GM21390 (cell line): ENCODE results near the gene FGF22.
A peak's percentile ranks its signal among the peaks of the same experiment; 100 is the strongest.
"Not testable (repeated sequence)": the region's sequence is repeated elsewhere in the genome, so short reads cannot be mapped to it uniquely, and the experiment has no call there.

ENCODE experiments used
- ATAC-seq: cut with Tn5 transposase; IDR thresholded peaks from one replicate; pipeline ENCODE4 v1.9.1; 2021; ENCODE audit not compliant: unreplicated experiment

FGF22 gene

DNA sequence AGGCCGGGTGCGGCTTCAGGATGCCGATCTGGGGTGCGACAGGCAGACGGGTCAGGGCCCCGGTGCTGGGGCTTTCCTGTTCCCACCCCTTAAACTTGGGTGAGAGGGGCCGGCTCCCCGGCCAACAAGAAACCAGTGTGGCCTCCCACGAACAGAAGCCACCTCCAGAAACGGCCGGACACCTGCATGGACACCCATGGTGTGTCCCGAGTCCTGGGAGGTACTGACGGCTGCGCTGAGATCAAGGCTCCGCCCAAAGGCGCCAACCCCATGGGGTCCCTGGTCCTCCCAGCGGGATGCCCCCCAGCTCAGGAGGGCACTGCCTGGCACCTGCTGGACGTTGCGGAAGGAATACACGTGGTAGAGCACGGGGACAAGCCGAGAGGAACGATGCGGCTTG, 17.9 kb upstream of the FGF22 start:
- ATAC-seq = no peak

DNA sequence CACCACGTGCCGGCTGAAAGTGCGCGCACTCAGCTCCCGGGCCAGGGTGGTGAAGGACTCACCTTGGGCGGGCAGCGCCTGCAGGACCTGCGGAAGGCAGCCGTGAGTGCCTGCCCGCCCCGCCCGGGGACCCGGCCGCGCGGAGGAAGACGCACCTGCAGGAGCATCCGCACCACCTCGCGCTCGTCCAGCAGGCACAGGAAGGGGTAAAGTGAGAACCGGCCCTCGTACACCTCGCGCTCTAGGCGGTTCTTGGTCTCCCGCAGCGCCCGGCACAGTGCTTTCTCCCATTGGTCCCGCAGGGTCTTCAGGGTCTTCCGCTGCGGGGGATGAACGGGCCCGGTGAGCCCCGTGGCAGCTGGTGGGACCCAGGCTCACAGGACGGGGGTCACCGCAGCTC, 17.0 kb upstream of the FGF22 start:
- no peak for ATAC-seq

DNA sequence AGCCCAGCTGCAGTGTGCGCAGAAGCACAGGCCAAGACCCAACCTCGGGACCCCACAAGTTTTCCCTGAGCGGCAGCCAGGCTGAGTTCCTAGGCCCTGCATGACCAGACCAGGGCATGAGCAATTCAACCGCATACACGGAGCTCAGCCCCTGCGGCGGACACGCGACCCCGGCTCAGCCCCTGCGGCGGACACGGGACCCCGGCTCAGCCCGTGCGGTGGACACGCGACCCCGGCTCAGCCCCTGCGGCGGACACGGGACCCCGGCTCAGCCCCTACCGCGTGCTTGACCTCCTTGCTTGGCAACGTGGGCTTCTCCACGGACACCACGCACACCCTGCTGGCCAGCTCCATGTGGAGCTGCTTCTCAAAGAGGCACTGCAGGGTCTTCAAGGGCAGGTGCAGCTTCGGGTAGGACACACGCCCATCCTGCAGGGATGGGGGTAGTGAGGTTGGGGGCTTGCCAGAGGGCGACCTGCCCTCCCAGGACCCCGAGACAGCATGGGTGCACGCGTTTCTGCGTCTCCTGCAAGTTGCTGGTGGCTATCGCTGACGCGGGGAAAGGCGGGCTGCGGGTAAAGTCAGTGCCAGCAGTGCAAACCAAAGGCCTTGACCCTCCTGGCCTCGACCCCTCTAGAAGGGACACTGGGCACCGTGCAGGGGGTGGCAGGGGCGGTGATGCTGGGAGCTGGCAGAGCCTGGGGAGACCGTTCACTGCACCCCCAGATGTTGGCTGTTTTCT, 16.3 kb upstream of the FGF22 start:
- ATAC-seq = no peak

DNA sequence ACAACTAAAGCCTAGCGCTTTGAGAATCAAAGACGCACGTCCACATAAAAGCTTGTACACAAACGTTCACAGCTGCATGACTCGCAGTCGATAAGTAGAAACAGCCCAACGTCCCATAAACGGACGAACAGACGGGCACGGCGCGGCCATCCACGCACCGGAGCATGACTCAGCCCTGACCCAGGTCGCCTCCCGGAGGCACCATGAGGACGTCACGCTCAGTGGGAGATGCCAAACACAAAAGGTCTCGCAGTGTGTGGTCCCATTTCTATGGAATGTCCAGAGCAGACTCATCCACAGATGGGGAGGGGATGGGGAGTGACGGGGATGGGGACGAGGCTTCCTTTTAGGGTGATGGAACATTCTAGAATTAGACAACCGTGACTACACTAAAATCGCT, 15.7 kb upstream of the FGF22 start:
- ATAC-seq = no peak

DNA sequence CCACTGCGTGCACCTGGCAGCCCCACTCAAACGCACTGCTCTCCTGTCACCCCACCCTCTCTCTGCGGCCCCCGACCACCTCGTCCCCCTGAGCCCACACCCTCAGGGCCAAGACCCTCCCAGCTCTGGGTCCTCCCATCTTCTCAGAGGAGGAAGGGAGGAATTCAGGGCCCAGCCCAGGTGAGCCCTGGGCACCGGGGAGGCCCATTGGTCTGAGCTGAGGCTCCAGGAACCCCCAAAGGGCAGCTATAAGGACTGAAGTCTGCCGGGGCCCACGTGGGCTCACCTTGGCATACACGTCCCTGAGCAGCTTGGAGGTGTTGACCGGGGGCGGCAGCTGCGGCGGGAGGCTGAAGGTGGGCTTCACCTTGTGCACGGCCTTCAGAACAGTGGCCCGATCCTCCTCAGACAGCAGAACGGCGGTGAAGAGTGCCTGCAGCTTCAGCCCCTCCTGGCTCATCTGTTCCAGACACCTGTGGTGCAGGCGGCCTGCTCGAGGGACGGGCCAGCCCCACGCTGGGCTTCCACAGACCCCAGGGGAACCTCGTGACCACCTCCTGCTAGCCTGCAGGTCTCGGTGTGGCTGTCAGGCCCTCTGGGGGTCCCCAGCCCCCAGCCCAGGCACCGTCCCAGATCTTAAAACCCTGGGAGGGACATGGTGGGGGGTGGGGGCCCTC, 15.1 kb upstream of the FGF22 start:
- no peak for ATAC-seq

DNA sequence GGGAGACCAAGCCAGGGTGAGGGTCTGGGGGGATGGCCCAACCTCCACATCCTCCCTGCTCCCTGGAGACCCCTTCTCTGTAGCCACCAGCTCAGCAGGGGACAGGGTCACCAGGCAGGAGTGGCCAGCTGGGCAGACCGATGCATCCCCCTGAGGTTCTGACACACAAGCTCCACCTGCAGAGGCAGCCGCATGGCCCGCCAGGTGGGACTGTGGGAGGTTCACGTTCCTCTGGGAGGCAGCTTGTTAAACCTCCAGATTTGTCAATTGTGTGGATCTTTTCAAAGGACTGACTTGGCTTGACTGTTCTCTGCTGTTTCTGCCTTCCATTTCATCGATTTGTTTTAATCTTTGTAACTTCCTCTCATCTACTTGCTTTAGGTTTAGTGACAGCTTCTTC, 14.4 kb upstream of the FGF22 start:
- no peak for ATAC-seq

DNA sequence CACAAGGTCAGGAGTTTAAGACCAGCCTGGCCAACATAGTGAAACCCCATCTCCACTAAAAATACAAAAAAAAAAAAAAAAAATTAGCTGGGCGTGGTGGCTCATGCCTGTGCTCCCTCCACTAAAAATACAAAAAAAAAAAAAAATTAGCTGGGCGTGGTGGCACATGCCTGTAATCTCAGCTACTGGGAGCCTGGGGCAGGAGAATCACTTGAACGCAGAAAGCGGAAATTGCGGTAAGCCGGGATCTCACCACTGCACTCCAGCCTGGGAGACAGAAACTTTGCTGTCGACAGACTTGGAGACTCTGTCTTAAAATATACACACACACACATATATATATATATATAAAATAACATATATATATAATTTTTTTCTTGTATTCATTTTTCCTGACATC, 13.1 kb upstream of the FGF22 start:
- ATAC-seq = not testable (repeated sequence)

DNA sequence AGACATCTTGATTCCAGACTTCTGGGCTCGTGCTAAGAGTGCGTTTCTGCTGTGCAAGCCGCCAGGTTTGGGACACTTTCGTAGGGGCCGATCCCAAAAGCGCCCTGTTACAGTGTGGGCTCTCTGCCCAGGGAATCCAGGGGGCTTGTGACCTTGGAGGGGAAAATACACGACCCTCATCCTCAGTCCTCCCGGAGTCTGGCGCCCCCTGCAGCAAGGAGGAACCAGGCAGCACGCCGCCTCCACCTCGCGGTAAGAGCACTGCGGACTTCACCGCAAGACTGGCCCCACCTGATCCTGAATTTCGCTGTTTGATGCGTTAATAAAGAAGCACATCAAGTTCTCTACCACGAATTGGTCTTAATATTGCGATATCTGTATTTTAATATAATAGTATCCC, 11.5 kb upstream of the FGF22 start:
- no peak for ATAC-seq

DNA sequence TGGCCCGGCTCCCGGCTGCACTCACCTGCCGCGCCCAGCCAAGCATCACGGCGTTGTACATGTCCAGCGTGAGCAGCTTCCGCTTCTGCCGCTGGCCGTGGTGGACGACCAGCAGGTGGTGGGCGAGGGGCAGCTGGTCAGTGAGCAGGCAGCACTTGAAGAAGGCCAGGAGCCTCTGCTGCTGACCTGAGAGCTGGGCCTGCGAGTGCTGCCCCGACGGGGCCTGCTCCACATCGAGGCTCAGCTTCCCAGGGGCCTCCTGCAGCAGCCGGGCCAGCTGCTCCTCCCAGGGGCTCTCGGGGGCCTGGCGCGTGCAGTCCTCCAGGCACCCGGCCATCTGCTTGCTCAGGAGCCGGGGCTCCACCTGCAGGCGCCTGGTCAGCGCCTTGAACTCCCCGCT, 10.2 kb upstream of the FGF22 start:
- not testable (repeated sequence) for ATAC-seq

DNA sequence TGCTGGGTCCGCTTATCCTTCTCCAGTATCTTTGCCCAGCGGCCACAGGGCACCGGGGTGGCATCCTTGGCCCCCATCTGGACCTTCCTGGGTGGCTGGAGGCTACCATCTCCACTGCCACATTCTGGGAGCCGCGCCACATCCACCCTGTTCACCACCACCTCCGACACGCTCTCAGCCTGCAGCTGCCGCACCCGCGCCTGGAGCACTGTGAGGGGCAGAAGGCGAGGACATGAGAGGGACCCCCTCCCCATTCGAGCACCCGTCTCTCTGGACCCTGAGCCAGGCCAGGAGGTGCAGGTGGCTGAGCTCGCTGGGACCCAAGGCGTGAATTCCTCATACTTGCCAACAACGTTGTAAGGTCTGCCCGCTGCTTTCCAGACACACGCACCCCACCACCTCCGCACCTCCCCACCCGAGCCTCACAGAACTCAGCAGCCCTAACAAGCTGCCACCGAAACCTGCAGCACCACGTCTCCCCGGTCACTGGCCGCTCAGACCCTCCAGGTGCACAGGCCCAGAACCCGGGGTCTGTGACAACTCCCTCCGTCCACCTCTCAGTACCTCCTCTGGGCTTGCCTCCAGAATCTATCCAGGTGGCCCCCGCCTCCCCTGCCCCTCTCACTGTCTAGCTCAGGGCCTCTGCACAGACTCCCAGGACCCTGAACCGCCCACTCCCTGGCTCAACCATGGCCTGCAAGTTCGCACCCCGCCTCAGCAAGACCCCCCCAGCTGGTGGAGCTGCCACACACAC, 9.5 kb upstream of the FGF22 start:
- ATAC-seq = no peak

DNA sequence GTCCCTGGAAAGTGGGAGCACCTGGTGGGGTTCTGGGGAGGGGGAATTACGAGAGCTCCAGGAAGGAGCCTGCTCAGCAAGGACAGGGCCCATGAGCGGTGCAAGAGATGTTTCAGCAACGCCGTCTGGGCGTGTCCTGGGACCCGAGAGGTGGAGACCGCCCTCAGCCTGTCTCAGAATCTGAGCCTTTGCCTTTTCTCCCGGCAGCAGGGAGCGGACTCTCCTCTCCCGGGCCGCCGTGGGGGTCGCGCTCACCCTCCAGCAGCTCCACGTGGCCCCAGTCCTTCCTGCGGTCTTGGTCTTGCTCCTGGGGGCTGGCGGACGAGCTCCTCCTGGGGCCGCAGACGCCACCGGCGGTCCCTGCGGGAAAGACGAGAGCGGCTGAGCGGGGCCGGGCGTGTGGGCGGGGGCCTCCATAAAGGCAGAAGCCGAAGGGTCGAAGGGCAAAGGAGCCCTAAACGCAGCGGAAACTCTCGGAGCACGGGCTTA, 7.1 kb upstream of the FGF22 start:
- ATAC-seq = no peak

DNA sequence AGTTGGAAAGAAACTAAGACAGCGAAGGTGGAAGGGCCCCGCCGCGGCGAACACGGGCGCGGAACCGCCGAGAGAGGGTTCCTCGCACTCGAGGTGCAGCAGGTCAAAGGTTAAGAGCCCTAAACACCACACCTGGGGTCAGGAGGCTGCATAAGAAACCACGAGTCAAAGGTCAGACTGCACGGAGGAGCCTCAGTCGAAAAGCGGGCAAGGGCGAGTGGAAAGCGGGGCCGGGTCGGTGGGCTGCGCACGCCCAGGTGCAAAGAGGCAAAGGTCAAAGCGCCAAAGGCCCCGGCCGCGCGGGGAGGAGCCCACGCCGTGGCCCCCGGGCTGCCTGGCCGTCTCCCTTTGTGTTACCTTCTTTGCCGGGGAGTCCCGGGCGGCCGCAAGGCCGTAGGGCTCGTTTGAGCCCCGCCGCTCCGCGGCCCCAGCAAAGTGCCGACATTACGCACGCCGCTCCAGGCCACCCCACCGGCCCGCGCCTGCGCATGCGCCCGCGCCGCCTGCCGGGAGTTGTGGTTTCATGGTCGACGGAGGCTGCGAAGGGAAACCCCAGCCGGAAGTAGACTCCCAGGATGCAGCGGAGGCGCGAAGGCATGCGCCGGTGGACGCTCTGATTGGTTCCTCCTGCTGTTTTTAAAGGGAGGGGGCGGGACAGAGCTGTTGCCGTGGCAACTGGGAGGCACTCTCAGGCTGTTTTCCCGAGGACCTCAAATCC, 6.5 kb upstream of the FGF22 start, which contains the start of gene POLRMT:
Gene POLRMT (minus strand): TSS at position 470 of the 718 bp plus-strand sequence. CDS start 25 bp downstream, at position 445.
- ATAC-seq = peak; percentile 76

DNA sequence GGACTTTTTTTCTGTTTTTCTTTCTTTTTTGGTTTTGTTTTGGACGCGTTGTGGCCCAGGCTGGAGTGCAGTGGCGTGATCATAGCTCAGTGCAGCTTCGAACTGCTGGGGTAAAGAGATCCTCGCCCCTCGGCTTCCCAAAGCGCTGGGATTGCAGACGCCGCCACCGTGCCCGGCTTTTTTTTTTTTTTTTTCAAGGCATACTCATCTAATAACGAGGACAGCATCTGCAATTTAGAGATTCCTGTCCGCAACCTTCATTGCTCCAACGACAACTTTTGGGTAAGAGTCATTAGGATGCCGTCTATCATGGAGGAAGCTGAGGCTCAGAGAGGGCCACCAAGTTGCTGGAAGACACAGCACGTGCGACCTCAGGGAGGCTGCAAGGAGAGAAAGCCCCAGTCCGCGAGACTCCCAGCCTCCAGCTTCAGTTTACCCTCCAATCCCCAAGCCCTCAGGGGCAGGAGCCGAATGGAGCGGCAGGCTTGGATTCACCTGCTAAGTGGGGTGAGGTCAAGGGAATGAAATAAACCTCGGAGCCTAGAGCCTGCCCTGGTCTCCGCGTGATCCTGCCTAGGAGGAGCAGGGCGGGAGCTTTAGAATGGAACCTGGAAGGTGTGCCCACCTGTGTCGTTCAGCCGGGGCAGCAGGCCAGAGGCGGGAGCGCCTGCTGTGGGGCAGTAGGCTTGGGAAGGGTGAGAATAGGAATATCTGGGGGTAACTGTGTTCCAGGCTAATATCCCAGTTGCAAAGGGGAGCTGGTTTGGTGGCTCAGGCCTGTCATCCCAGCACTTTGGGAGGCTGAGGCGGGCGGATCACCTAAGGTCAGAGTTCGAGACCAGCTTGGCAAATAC, 5.7 kb upstream of the FGF22 start:
- no peak for ATAC-seq

DNA sequence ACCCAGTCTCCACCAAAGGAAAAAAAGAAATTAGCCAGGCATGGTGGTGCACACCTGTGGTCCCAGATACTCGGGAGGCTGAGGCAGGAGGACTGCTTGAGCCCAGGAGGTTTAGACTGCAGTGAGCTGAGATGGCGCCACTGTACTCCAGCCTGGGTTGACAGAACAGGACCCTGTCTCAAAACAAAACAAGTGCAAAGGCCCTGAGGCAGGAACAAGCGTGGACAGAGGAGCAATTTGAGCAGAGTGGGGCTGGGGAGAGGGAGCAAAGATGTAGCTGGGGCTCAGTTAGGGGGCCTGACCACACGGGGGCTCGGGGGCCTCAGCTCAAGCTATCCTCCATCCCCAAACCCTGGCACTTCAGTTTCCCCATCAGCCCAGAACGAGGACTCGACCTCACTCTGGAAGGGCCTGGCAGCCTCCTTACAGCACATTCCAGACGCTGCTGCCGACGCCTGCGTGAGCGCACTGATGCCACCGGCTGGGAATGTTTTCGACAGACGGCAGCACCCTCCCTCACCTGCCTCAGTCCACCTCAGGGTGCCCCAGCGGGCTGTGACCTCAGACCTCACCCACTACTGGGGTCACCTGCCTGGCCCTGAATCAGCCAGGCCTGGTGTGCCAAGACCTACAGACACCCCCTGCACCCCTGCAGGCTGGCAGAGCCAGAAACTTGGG, 4.6 kb upstream of the FGF22 start:
- no peak for ATAC-seq

DNA sequence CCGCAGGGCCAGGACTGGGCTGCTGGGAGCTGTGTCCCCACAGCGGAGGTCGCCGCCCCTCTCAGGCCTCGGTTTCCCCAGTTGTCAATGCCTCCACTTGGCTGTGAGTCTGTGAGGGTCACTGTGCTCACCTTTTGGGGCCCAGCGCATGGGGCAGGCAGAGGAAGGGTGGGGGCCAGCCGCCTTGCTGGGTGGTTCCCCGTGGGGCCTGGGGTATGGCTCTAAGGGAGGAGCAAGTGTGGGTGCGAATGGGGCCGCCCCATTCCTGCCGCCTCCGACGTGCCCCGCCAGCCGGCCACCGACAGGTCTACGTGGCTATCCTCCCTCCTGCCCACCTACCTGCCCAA, 800 bp upstream of the FGF22 start:
- ATAC-seq = no peak

DNA sequence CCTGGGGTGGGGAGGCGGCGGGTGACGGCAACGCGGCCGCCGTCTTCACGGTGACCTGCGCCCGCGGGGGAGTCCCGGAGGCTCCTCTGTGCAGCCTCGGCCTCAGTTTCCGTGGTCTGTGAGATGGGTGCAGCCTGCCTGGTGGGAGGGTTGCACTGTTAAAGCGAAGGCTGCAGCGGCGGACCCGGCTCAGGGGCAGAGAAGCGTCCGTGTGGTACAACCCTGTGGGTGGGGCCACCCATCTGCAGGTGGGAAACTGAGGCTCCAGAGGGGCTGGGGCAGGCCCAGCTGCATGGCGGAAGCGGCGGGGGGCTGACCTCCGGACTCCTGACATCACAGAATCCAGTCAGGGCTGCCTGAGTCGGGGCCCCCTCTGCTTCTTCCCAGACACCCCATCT, 481 bp downstream of the FGF22 start:
- ATAC-seq = no peak

DNA sequence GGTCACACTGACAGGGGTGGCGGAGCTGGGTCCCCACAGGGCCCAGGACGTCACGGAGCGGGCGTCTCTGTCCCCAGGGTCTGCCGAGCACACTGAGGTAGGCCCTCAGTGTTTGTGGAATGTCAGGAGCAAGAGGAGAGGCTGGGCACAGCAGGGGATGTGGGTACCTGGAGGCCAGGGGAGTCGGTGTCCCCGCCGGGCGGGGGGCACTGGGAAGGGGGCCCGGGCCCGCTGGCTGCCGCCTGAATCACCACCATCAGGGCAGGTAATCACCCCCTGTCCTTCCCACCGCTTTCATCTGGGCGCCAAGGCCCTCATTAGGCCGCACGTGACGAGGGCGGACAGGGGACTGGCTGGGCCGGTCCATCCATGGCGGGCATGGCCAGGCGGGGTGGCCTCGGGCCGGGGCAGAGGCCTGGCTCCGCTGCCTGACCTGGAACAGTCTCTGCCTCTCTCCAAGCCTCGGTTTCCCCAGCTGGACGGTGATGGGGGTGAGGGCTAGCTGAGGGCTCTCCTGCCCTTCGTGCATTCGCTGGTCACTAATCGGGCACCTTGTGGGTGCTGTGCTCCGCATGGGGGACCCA, 1.0 kb downstream of the FGF22 start:
- no peak for ATAC-seq

DNA sequence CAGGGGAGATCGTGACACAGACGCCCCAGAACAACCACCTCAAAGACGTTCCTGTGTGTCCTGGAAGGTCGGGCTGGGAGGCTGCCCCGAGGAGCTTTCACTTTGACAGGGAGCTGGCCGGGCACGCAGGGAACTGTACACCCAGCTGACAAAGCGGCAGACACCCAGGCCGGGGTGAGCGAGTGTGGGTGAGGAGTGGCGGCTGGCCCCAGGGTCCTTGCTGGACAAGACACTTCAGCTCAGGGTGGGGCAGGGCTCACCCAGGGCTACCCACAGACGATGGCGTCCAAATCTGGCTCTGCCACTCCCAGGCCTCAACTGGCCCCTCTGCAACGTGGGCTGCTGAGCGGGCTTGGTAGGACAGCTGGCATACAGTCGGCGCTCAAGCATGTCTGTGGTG, 2.0 kb downstream of the FGF22 start:
- no peak for ATAC-seq
